ENCODE results near the gene ELOA. TPM values are rescaled to one million over a fixed set of nuclear protein-coding genes. Genes with fewer than 3 reads are reported as not detected.

Gene ELOA
- total and polyA plus RNA-seq, 2 of the 13 experiments (the other 11 are each of a cell fraction or from before 2014, with no cell fraction given), result 14.2 to 28.5 TPM

DNA sequence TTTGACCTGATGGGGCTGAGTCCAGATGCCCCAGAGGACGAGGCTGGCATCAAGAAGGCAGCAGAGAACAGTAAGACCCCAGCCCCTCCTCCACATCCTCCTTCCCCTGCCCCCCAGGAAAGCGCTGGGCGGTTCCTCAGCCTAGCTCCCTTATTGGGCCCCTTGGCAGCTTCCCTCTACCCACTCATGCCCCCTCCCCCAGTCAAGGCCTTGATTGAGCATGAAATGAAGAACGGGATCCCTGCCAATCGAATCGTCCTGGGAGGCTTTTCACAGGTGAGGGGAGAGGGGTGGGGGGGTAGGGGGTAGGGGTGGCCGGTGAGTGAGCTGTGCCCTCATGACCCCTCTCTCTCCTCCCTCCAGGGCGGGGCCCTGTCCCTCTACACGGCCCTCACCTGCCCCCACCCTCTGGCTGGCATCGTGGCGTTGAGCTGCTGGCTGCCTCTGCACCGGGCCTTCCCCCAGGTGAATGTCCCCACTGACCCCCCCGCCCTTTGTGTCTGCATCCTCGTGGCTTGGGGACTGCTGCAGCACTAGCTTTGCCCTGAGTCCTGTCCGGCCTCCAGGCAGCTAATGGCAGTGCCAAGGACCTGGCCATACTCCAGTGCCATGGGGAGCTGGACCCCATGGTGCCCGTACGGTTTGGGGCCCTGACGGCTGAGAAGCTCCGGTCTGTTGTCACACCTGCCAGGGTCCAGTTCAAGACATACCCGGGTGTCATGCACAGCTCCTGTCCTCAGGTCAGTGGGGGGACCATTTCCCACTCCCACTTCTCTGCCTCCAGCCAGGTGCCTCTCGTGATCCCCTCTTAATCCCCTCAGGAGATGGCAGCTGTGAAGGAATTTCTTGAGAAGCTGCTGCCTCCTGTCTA lies 50.8 kb downstream of the ELOA start (continued):
- TF ChIP-seq, protein P1, sequence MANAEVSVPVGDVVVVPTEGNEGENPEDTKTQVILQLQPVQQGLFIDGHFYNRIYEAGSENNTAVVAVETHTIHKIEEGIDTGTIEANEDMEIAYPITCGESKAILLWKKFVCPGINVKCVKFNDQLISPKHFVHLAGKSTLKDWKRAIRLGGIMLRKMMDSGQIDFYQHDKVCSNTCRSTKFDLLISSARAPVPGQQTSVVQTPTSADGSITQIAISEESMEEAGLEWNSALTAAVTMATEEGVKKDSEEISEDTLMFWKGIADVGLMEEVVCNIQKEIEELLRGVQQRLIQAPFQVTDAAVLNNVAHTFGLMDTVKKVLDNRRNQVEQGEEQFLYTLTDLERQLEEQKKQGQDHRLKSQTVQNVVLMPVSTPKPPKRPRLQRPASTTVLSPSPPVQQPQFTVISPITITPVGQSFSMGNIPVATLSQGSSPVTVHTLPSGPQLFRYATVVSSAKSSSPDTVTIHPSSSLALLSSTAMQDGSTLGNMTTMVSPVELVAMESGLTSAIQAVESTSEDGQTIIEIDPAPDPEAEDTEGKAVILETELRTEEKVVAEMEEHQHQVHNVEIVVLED (CRISPR knock-in tag; IDR thresholded peaks at IDR 0.05; ENCODE audit: borderline replicate concordance), result no peak
- TF ChIP-seq ZSCAN29 (CRISPR knock-in tag; conservative IDR thresholded peaks at IDR 0.05), result no peak
- TF ChIP-seq NCOR1 (IDR thresholded peaks at IDR 0.05; ENCODE audit: borderline replicate concordance, low read length), result no peak
- TF ChIP-seq U2AF1 (optimal IDR thresholded peaks at IDR 0.05; ENCODE audit: low read depth, low read length), result no peak
- no peak for TF ChIP-seq ARNT2 (CRISPR knock-in tag; IDR thresholded peaks at IDR 0.05; ENCODE audit: low read depth)
- TF ChIP-seq POLR2AphosphoS5 (IDR thresholded peaks at IDR 0.05; ENCODE audit: low read depth, low read length), result peak; percentile 34; the same call in 1 of the 2 replicates
- TF ChIP-seq ELF3 (CRISPR knock-in tag; IDR thresholded peaks at IDR 0.05), result no peak
- TF ChIP-seq ZNF724P (CRISPR knock-in tag; IDR thresholded peaks at IDR 0.05; ENCODE audit: borderline replicate concordance), result no peak
- TF ChIP-seq CEBPG (CRISPR knock-in tag; IDR thresholded peaks at IDR 0.05), result no peak
- no peak for TF ChIP-seq HMGA1 (CRISPR knock-in tag; conservative IDR thresholded peaks at IDR 0.05)
- no peak for TF ChIP-seq XBP1 (CRISPR knock-in tag; IDR thresholded peaks at IDR 0.05)
- TF ChIP-seq, protein P2, sequence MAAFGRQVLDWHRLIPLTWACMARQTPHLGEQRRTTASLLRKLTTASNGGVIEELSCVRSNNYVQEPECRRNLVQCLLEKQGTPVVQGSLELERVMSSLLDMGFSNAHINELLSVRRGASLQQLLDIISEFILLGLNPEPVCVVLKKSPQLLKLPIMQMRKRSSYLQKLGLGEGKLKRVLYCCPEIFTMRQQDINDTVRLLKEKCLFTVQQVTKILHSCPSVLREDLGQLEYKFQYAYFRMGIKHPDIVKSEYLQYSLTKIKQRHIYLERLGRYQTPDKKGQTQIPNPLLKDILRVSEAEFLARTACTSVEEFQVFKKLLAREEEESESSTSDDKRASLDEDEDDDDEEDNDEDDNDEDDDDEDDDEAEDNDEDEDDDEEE (CRISPR knock-in tag; IDR thresholded peaks at IDR 0.05), result no peak
- TF ChIP-seq, protein P3, sequence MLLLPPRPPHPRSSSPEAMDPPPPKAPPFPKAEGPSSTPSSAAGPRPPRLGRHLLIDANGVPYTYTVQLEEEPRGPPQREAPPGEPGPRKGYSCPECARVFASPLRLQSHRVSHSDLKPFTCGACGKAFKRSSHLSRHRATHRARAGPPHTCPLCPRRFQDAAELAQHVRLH (CRISPR knock-in tag; IDR thresholded peaks at IDR 0.05; ENCODE audit: borderline replicate concordance, low read depth), result no peak
- no peak for TF ChIP-seq ZNF747 (CRISPR knock-in tag; IDR thresholded peaks at IDR 0.05; ENCODE audit: borderline replicate concordance)
- no peak for TF ChIP-seq ZNF614 (CRISPR knock-in tag; IDR thresholded peaks at IDR 0.05; ENCODE audit: borderline replicate concordance)
- TF ChIP-seq ARID2 (CRISPR knock-in tag; IDR thresholded peaks at IDR 0.05; ENCODE audit: borderline replicate concordance), result no peak
- TF ChIP-seq SAP130 (CRISPR knock-in tag; IDR thresholded peaks at IDR 0.05; ENCODE audit: low read depth), result no peak
- TF ChIP-seq, protein P4, sequence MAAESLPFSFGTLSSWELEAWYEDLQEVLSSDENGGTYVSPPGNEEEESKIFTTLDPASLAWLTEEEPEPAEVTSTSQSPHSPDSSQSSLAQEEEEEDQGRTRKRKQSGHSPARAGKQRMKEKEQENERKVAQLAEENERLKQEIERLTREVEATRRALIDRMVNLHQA (CRISPR knock-in tag; IDR thresholded peaks at IDR 0.05), result no peak
- TF ChIP-seq MTF2 (CRISPR knock-in tag; IDR thresholded peaks at IDR 0.05; ENCODE audit: borderline replicate concordance), result no peak
- TF ChIP-seq RBM22 (optimal IDR thresholded peaks at IDR 0.05; ENCODE audit: low read length), result peak; percentile 59
- TF ChIP-seq, protein P5, sequence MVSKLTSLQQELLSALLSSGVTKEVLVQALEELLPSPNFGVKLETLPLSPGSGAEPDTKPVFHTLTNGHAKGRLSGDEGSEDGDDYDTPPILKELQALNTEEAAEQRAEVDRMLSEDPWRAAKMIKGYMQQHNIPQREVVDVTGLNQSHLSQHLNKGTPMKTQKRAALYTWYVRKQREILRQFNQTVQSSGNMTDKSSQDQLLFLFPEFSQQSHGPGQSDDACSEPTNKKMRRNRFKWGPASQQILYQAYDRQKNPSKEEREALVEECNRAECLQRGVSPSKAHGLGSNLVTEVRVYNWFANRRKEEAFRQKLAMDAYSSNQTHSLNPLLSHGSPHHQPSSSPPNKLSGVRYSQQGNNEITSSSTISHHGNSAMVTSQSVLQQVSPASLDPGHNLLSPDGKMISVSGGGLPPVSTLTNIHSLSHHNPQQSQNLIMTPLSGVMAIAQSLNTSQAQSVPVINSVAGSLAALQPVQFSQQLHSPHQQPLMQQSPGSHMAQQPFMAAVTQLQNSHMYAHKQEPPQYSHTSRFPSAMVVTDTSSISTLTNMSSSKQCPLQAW (CRISPR knock-in tag; IDR thresholded peaks at IDR 0.05), result no peak
- no peak for TF ChIP-seq THYN1 (CRISPR knock-in tag; IDR thresholded peaks at IDR 0.05; ENCODE audit: borderline replicate concordance, low read depth)
